CD4-positive, alpha-beta T cell treated with Interleukin-12 subunit alpha and Interleukin-12 subunit beta, for 1 hour (primary cell): Measurements from ENCODE around the gene GBP3.
A peak's percentile ranks its signal among the peaks of the same experiment; 100 is the strongest.

ENCODE experiments used
- DNase-seq: peaks from one replicate; pipeline ENCODE4 v3.0.0-alpha.2; 2020

Gene GBP3

GRCh38 chr1:88973520-88974137, 49.0 kb downstream of the GBP3 start:
- peak; percentile 52 for DNase-seq

DNA sequence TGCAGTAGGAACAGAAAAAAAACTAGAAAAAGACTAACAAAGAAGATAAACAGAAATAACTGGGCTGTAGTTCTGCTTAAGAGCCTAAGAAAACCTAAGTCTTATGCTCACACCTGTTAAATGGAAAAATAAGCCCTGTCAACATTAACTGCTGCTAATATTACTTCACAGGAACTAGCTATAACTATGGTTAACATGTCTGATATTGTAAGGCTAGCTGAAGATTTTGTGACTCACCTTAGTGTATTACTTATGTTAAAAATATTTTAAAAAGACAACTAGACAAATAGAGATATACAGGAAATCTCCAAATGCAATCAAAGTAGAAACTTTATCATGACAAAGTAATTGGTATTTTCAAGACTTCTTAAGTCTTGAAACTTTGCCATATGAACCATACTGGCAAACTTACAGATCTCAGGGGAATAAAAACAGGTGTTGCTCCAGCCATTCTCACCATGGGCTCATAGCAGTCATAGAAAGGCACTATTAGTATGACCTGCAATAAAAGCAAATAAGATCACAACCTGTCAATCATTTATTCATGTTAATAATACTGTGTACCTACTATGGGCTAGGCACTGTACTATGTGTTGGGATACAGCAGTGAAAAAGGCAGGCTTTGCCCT, 60.9 kb downstream of the GBP3 start:
- DNase-seq = no peak

DNA sequence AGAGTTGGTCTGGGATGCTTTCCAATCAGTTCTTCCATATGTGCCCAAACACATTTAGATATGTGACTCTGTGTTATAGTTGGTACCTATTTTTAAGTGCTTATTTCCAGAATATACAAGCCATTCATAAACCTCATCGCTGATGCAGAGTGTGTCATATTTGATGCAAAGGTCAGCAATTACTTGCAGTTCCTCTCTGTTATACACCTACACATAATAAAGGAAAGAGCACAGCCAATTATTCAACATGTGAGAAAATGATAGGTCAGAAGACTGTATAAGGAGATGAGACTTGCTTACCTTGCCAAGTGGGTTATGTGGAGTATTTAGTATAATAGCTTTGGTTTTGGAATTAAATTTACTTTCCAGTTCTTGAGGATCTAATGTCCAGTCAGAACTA, 61.6 kb downstream of the GBP3 start:
- DNase-seq = no peak
